Ectodermal cell (in vitro differentiated cells): ENCODE measurements around the gene SMOC2.

Experiments
- H3K27ac ChIP-seq: 2 replicates; pipeline ENCODE4 v1.7.0; 2013; ENCODE audit warnings: mild to moderate bottlenecking, low read depth, low read length; ENCODE audit not compliant: insufficient read depth, poor library complexity, severe bottlenecking
- H3K27me3 ChIP-seq: 2 replicates; pipeline ENCODE4 v1.7.0; 2013; ENCODE audit warnings: mild to moderate bottlenecking, low read length; ENCODE audit not compliant: insufficient read depth, control insufficient read depth, poor library complexity, severe bottlenecking
- H3K36me3 ChIP-seq: one replicate; pipeline ENCODE4 v1.7.0; 2013; ENCODE audit warnings: low read length; ENCODE audit not compliant: control insufficient read depth, insufficient read depth
- H3K4me1 ChIP-seq: one replicate; pipeline ENCODE4 v1.7.0; 2013; ENCODE audit warnings: low read length; ENCODE audit not compliant: control insufficient read depth, insufficient read depth
- H3K4me3 ChIP-seq: 2 replicates; pipeline ENCODE4 v1.7.0; 2013; ENCODE audit warnings: low read depth, low read length, control low read depth; ENCODE audit not compliant: insufficient read depth
- H3K9me3 ChIP-seq: 2 replicates; pipeline ENCODE4 v1.7.0; 2013; ENCODE audit warnings: mild to moderate bottlenecking, low read length, moderate library complexity; ENCODE audit not compliant: control insufficient read depth
- WGBS, 2 experiments: methylation state at CpG; one replicate each; pipeline ENCODE4 v1.1.7; 2013; ENCODE audit warnings: missing lambda C conversion rate in 2 of 2; 5-methylcytosine and 5-hydroxymethylcytosine counted together

SMOC2 gene

GRCh38 chr6:168708526-168708925 is 267.5 kb downstream of the SMOC2 start:
- Histone ChIP-seq H3K27ac (no peak overlapping the region), H3K4me1 (no peaks in the 10 kb centered on the region), H3K4me3 (no peak overlapping the region)

GRCh38 chr6:168708984-168709383 is 268.0 kb downstream of the SMOC2 start:
- Histone ChIP-seq H3K27ac (no peak overlapping the region), H3K4me3 (no peak overlapping the region), H3K4me1 (no peaks in the 10 kb centered on the region), H3K9me3 (no peaks in the 10 kb centered on the region), H3K36me3 (no peaks in the 10 kb centered on the region), H3K27me3 (no peaks in the 10 kb centered on the region)
- 48 to 94% methylated on average over 1 to 2 of the region's 2 CpGs for WGBS, 2 experiments

More at GRCh38 chr6:168708526-168708925, 267.5 kb downstream of the SMOC2 start:
- Histone ChIP-seq H3K27me3 (no peaks in the 10 kb centered on the region), H3K36me3 (no peaks in the 10 kb centered on the region), H3K9me3 (no peaks in the 10 kb centered on the region)
- WGBS, 2 experiments = 70 to 76% methylated on average over 4 to 5 of the region's 5 CpGs

GRCh38 chr6:168709390-168709789 is 268.4 kb downstream of the SMOC2 start:
- no peaks in the 10 kb centered on the region for H3K9me3 ChIP-seq
- H3K27ac ChIP-seq = no peak overlapping the region
- 85 to 93% methylated on average over 8 to 9 of the region's 9 CpGs for WGBS, 2 experiments
- H3K4me1 ChIP-seq = no peaks in the 10 kb centered on the region
- H3K36me3 ChIP-seq = no peaks in the 10 kb centered on the region
- no peak overlapping the region for H3K4me3 ChIP-seq
- no peaks in the 10 kb centered on the region for H3K27me3 ChIP-seq

- 92 to 94% methylated on average over 9 of the region's 9 CpGs for WGBS, 2 experiments
- Histone ChIP-seq H3K9me3 (no peaks in the 10 kb centered on the region), H3K36me3 (no peaks in the 10 kb centered on the region), H3K27ac (no peak overlapping the region), H3K4me1 (no peaks in the 10 kb centered on the region), H3K27me3 (no peaks in the 10 kb centered on the region), H3K4me3 (no peak overlapping the region)
Measured at GRCh38 chr6:168709991-168710390, 269.0 kb downstream of the SMOC2 start.

- H3K4me3 ChIP-seq = no peak overlapping the region
- no peaks in the 10 kb centered on the region for H3K36me3 ChIP-seq
- no peaks in the 10 kb centered on the region for H3K4me1 ChIP-seq
- no peaks in the 10 kb centered on the region for H3K9me3 ChIP-seq
- H3K27ac ChIP-seq = no peak overlapping the region
- no peaks in the 10 kb centered on the region for H3K27me3 ChIP-seq
- WGBS, 2 experiments = 75 to 77% methylated on average over 3 of the region's 5 CpGs
Measured at GRCh38 chr6:168711049-168711640, 270.2 kb downstream of the SMOC2 start.

GRCh38 chr6:168711666-168712300 is 270.8 kb downstream of the SMOC2 start:
- 93 to 94% methylated on average over 11 of the region's 11 CpGs for WGBS, 2 experiments

GRCh38 chr6:168712993-168713392 is 272.0 kb downstream of the SMOC2 start:
- H3K4me1 ChIP-seq = no peaks in the 10 kb centered on the region
- H3K36me3 ChIP-seq = no peaks in the 10 kb centered on the region
- 85 to 87% methylated on average over 5 of the region's 5 CpGs for WGBS, 2 experiments
- H3K27me3 ChIP-seq = no peaks in the 10 kb centered on the region
- no peak overlapping the region for H3K27ac ChIP-seq
- no peak overlapping the region for H3K4me3 ChIP-seq
- no peaks in the 10 kb centered on the region for H3K9me3 ChIP-seq

More at GRCh38 chr6:168711666-168712300, 270.8 kb downstream of the SMOC2 start:
- no peaks in the 10 kb centered on the region for H3K9me3 ChIP-seq
- H3K27me3 ChIP-seq = no peaks in the 10 kb centered on the region
- H3K4me1 ChIP-seq = no peaks in the 10 kb centered on the region
- no peaks in the 10 kb centered on the region for H3K36me3 ChIP-seq
- H3K27ac ChIP-seq = no peak overlapping the region
- no peak overlapping the region for H3K4me3 ChIP-seq

- whole genome bisulfite sequencing, 2 experiments = 90 to 93% methylated on average over 3 of the region's 3 CpGs
- no peak overlapping the region for H3K27ac ChIP-seq
- no peaks in the 10 kb centered on the region for H3K9me3 ChIP-seq
- no peaks in the 10 kb centered on the region for H3K4me1 ChIP-seq
- no peak overlapping the region for H3K4me3 ChIP-seq
- H3K36me3 ChIP-seq = no peaks in the 10 kb centered on the region
- no peaks in the 10 kb centered on the region for H3K27me3 ChIP-seq
Measured at GRCh38 chr6:168713839-168714238, 272.9 kb downstream of the SMOC2 start.

GRCh38 chr6:168714547-168715260 is 273.7 kb downstream of the SMOC2 start:
- no peaks in the 10 kb centered on the region for H3K27me3 ChIP-seq

More at GRCh38 chr6:168714547-168715260, 273.7 kb downstream of the SMOC2 start:
- Histone ChIP-seq H3K27ac (no peak overlapping the region), H3K36me3 (no peaks in the 10 kb centered on the region), H3K4me1 (no peaks in the 10 kb centered on the region), H3K4me3 (no peak overlapping the region), H3K9me3 (no peaks in the 10 kb centered on the region)
- 92 to 93% methylated on average over 4 of the region's 4 CpGs for WGBS, 2 experiments
